K562 (cell line): ENCODE data around the gene ASCC1. TPM values are rescaled to one million over a fixed set of nuclear protein-coding genes. Genes with fewer than 3 reads are reported as not detected.

Source experiments
- GABPB1 ChIP-seq: sonication (generic); formaldehyde crosslinking; IDR thresholded peaks from 2 replicates; pipeline ENCODE4 v1.8.0; 2022; ENCODE audit warnings: mild to moderate bottlenecking, missing genetic modification reagents
- HOXB6 ChIP-seq: fragments of 250-450 bp; sonication (Bioruptor Pico); IDR thresholded peaks from 2 replicates; pipeline ENCODE4 v1.5.1; 2022; ENCODE audit warnings: mild to moderate bottlenecking, borderline replicate concordance
- RBM25 ChIP-seq: fragments of 200-400 bp; formaldehyde crosslinking; IDR thresholded peaks from 2 replicates; pipeline ENCODE4 v1.6.1; 2018; ENCODE audit warnings: low read length, low read depth, moderate library complexity; ENCODE audit not compliant: severe bottlenecking
- SMARCA4 ChIP-seq: fragments of 450-650 bp; IDR thresholded peaks from 2 replicates; pipeline ENCODE4 v1.6.1; 2016
- SMARCC2 ChIP-seq: fragments of 450-650 bp; IDR thresholded peaks from 2 replicates; pipeline ENCODE4 v1.6.1; 2017; ENCODE audit warnings: antibody characterized with exemption, moderate library complexity, mild to moderate bottlenecking, low read depth
- TAF7 ChIP-seq: fragments of 450-650 bp; IDR thresholded peaks from 2 replicates; pipeline ENCODE4 v1.6.1; 2016; ENCODE audit warnings: missing genetic modification characterization, missing compliant biosample characterization
- TCFL5 ChIP-seq: fragments of 250-450 bp; sonication (Bioruptor Pico); conservative IDR thresholded peaks from 2 replicates; pipeline ENCODE4 v1.6.1; 2021; ENCODE audit warnings: mild to moderate bottlenecking, moderate library complexity, matching md5 sums
- polyA plus RNA-seq, 8 experiments: library from polyadenylated mRNA; depleted of rRNA in 4 of 8; stranded (reverse) in 5 of 8; unstranded in 3 of 8; fragments of >200 nt; fragmentation: Nextera tagmentation in 2 of 8; fragmentation: Illumina TruSeq in 1 of 8; extraction: Ambion mirVana in 2 of 8; extraction: Trizol in 1 of 8; gene quantifications; 2 replicates each; pipeline versions ENCODE4 v1.2.1 to v1.2.3, GENCODE V29; 2011 to 2014; ENCODE audit warnings: inconsistent platforms in 1 of 8, missing spikeins in 1 of 8
- total RNA-seq, 7 experiments: library from RNA; depleted of rRNA in 6 of 7; stranded (reverse); fragments of >200 nt in 6 of 7; fragmentation: Illumina TruSeq in 2 of 7; extraction: Trizol in 2 of 7; gene quantifications; 2 replicates each; pipeline versions ENCODE4 v1.2.1 to v1.2.3, GENCODE V29; 2011 to 2021; ENCODE audit warnings: low replicate concordance in 1 of 7
- TF ChIP-seq, protein P1 (sequence below), 2 experiments: IDR thresholded peaks; 2 replicates each; pipeline ENCODE4 v1.6.1; 2012; ENCODE audit warnings: improper control_type of control experiment in 2 of 2, low read depth in 2 of 2, low read length in 2 of 2, borderline replicate concordance in 1 of 2
- TF ChIP-seq, protein P2 (sequence below): fragments of 450-650 bp; IDR thresholded peaks from one replicate; pipeline ENCODE4 v1.6.1; 2018; ENCODE audit warnings: mild to moderate bottlenecking, moderate library complexity; ENCODE audit not compliant: partially characterized antibody
- TF ChIP-seq, protein P3 (sequence below): fragments of 250-450 bp; sonication (Bioruptor Pico); IDR thresholded peaks from 2 replicates; pipeline ENCODE4 v1.4.0; 2020; ENCODE audit warnings: borderline replicate concordance
- TF ChIP-seq, protein P4 (sequence below): fragments of 450-650 bp; formaldehyde crosslinking; IDR thresholded peaks from 2 replicates; pipeline ENCODE4 v1.4.0; 2020; ENCODE audit warnings: mild to moderate bottlenecking, moderate library complexity

Gene ASCC1
- total and polyA plus RNA-seq, 9 of the 15 experiments (the other 6 are each of a cell fraction or from before 2014, with no cell fraction given), result 31.7 to 73.3 (median 52.8) TPM

DNA sequence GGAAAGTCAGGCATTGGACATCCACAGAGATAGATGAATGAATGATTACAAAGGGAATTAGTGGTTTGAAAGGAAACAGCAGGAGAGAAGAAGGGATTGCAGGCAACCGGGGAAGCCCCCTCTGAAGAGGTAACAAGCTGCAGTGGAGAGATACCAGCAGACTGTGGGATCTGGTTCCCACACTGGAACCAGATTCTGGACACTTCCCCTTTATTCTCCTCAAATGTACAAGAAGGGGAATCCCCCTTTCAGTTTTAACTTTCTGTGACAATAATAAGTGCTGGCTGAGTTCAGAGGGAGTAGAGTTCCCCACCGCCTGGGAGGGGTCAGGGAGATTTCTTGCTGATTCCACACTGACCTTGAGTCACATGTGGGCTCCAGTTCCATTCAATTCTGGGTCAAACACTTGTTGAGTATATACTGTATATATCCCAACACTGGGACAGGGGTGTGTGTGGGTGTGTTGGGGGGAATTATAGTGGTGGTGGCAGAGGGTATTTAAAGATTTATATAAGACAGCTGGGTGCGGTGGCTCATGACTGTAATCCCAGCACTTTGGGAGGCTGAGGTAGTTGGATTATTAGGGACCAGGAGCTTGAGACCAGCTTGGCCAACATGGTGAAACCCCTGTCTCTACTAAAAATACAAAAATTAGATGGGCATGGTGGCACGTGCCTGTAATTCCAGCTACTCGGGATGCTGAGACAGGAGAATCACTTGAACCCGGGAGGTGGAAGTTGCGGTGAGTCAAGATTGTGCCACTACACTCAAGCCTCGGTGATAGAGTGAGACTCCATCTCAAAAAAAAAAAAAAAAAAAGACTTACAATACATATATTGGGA is 41.2 kb upstream of the ASCC1 start (continued):
- TF ChIP-seq HOXB6 (no peak), SMARCC2 (peak; percentile 84; the same call in 1 of the 2 replicates), GABPB1 (CRISPR knock-in tag) (0 out of 2 replicates have a peak, but pooled peaks have one; percentile 18), TCFL5 (CRISPR knock-in tag) (no peak), TAF7 (tag) (no peak), SMARCA4 (peak; percentile 88), RBM25 (peak; percentile 29)
- TF ChIP-seq, protein P1, sequence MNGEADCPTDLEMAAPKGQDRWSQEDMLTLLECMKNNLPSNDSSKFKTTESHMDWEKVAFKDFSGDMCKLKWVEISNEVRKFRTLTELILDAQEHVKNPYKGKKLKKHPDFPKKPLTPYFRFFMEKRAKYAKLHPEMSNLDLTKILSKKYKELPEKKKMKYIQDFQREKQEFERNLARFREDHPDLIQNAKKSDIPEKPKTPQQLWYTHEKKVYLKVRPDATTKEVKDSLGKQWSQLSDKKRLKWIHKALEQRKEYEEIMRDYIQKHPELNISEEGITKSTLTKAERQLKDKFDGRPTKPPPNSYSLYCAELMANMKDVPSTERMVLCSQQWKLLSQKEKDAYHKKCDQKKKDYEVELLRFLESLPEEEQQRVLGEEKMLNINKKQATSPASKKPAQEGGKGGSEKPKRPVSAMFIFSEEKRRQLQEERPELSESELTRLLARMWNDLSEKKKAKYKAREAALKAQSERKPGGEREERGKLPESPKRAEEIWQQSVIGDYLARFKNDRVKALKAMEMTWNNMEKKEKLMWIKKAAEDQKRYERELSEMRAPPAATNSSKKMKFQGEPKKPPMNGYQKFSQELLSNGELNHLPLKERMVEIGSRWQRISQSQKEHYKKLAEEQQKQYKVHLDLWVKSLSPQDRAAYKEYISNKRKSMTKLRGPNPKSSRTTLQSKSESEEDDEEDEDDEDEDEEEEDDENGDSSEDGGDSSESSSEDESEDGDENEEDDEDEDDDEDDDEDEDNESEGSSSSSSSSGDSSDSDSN (IDR thresholded peaks at IDR 0.05; ENCODE audit: borderline replicate concordance in 1 of 2, low read depth in 2 of 2, low read length in 2 of 2), result peak in 1 of 2 experiments; percentile 19; a peak in 1 of 4 replicates
- TF ChIP-seq, protein P2, sequence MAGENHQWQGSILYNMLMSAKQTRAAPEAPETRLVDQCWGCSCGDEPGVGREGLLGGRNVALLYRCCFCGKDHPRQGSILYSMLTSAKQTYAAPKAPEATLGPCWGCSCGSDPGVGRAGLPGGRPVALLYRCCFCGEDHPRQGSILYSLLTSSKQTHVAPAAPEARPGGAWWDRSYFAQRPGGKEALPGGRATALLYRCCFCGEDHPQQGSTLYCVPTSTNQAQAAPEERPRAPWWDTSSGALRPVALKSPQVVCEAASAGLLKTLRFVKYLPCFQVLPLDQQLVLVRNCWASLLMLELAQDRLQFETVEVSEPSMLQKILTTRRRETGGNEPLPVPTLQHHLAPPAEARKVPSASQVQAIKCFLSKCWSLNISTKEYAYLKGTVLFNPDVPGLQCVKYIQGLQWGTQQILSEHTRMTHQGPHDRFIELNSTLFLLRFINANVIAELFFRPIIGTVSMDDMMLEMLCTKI, result no peak
- TF ChIP-seq, protein P3, sequence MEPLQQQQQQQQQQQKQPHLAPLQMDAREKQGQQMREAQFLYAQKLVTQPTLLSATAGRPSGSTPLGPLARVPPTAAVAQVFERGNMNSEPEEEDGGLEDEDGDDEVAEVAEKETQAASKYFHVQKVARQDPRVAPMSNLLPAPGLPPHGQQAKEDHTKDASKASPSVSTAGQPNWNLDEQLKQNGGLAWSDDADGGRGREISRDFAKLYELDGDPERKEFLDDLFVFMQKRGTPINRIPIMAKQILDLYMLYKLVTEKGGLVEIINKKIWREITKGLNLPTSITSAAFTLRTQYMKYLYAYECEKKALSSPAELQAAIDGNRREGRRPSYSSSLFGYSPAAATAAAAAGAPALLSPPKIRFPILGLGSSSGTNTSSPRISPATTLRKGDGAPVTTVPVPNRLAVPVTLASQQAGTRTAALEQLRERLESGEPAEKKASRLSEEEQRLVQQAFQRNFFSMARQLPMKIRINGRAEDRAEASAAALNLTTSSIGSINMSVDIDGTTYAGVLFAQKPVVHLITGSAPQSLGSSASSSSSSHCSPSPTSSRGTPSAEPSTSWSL (CRISPR knock-in tag), result 0 out of 2 replicates have a peak, but pooled peaks have one; percentile 44
- TF ChIP-seq, protein P4, sequence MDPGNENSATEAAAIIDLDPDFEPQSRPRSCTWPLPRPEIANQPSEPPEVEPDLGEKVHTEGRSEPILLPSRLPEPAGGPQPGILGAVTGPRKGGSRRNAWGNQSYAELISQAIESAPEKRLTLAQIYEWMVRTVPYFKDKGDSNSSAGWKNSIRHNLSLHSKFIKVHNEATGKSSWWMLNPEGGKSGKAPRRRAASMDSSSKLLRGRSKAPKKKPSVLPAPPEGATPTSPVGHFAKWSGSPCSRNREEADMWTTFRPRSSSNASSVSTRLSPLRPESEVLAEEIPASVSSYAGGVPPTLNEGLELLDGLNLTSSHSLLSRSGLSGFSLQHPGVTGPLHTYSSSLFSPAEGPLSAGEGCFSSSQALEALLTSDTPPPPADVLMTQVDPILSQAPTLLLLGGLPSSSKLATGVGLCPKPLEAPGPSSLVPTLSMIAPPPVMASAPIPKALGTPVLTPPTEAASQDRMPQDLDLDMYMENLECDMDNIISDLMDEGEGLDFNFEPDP (CRISPR knock-in tag), result no peak
